GM19099 (cell line): ENCODE measurements around the gene GAREM2.

Experiments
- POLR2A ChIP-seq: IDR thresholded peaks from 3 replicates; pipeline ENCODE4 v1.6.1; 2011; ENCODE audit warnings: low read depth; ENCODE audit not compliant: insufficient read length; ENCODE audit errors: extremely low read depth

Gene GAREM2

GRCh38 chr2:26235089-26235488, 62.2 kb downstream of the GAREM2 start:
- TF ChIP-seq POLR2A: no peak

- no peak for TF ChIP-seq POLR2A
Observed at GRCh38 chr2:26237868-26238267, 65.0 kb downstream of the GAREM2 start.

GRCh38 chr2:26238311-26238958, 65.5 kb downstream of the GAREM2 start:
- no peak for TF ChIP-seq POLR2A
